HG02943 (cell line): Measurements from ENCODE around the gene C11orf68.
"Not testable (repeated sequence)": the region's sequence is repeated elsewhere in the genome, so short reads cannot be mapped to it uniquely, and the experiment has no call there.

Source experiments
- ATAC-seq: cut with Tn5 transposase; IDR thresholded peaks from one replicate; pipeline ENCODE4 v1.9.1; 2021; ENCODE audit warnings: mild to moderate bottlenecking, low read depth, moderate library complexity; ENCODE audit not compliant: unreplicated experiment

The C11orf68 gene

DNA sequence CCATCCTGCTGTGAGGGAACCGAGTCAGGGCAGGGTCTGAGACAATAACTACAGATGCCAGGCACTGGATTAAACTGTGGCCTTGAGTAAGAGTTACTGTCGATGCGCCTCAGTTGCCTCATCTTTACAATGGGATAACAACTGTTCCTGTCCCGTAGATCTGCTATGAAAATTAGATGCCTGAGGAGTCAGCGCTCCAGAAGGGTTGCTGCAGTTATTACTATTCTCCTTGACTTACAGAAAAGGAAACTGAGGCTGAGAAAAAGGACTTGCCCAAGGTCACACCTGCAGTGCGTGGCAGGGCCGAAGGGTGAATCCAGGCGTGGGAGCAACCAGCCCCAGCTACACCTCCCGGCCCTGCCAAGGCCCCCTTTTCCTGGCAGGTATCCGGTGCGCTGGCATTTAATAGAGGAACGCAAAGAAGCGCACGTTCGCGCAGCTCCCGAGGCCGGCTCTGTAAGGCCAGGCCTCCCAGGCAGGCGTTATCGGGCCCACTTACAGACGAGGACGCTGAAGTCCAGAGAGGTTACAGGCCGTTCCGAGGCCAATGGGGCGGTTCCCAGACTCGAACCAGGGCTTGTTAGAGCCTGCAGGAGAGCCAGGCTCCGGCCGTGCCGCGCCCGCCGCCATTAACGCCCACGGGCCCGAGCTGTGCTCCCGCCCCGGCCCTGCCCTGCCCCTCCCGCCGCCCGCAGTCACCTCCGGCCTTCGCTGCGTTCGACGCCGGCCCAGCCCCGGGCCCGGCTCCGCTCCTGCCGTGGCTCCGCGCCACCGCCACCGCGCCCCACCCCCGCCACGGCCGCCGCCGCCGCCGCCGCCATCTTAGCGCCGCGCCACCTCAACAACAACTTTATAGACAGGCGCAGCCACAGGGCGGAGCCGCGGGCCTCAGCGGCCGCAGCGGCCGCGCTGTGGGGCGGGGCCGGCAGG is at the start of gene C11orf68:
C11orf68 (minus strand) TSS at position 852 of the 930 bp plus-strand sequence; CDS start at position 821, 31 bp downstream.
- ATAC-seq: peak; percentile 45

DNA sequence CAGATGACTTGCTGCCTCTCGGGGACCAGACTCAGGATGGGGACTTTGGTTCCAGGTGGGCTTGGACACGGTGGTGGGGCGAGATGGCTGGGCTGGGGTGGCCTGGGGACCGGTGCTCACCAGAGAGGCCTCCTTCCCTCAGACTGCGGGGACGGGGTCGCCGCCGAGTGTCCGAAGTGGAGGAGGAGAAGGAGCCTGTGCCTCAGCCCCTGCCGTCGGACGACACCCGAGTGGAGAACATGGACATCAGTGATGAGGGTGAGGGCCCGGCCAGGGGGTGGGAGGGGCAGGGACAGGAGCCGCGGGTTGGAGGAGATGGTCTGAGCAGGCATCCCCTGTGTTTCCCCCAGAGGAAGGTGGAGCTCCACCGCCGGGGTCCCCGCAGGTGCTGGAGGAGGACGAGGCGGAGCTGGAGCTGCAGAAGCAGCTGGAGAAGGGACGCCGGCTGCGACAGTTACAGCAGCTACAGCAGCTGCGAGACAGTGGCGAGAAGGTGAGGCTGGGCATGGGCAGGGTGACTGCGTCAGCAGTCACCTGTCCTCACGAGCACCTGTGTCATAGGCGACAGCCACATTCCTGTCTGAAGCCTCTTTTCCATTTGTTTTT is 48.6 kb upstream of the C11orf68 start:
- ATAC-seq: no peak

DNA sequence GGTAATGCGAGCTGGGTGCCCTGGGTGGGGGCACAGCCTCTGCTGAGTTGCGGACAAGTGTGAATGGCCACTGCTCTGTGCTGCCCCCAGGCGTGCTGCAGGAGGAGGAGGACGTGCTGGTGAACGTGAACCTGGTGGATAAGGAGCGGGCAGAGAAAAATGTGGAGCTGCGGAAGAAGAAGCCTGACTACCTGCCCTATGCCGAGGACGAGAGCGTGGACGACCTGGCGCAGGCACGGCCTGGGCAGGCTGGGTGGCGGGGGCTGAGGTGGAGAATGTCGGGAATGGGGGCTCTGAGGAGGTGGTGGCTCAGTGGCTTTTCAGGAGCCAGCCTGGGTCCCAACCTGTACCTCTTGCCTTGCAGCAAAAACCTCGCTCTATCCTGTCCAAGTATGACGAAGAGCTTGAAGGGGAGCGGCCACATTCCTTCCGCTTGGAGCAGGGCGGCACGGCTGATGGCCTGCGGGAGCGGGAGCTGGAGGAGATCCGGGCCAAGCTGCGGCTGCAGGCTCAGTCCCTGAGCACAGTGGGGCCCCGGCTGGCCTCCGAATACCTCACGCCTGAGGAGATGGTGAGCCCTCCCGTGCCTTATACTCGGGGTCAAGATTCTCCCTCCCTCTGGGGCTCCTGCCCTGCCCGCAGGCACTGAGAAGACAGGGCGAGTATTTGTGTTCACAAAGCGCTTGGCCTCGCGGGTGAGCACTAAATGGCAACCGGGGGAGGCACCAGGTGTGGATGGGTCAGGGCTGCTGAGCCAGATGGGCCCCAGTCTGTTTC is 47.3 kb upstream of the C11orf68 start:
- no peak for ATAC-seq

DNA sequence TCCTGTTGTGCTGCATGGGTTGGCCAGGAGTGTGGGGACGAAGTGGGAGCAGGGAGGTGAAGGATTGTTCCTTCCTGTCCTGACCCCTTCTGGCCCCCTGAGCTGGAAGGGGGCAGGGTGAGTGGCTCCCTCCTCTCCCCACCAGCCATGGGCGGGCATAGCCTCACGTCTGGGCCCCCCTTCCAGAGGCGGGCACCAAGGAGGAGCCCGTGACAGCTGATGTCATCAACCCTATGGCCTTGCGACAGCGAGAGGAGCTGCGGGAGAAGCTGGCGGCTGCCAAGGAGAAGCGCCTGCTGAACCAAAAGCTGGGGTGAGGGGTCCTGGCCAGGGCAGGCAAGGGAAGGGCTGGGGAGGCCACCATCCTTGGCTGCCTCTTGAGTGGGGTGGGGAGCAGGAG is 46.0 kb upstream of the C11orf68 start:
- no peak for ATAC-seq

DNA sequence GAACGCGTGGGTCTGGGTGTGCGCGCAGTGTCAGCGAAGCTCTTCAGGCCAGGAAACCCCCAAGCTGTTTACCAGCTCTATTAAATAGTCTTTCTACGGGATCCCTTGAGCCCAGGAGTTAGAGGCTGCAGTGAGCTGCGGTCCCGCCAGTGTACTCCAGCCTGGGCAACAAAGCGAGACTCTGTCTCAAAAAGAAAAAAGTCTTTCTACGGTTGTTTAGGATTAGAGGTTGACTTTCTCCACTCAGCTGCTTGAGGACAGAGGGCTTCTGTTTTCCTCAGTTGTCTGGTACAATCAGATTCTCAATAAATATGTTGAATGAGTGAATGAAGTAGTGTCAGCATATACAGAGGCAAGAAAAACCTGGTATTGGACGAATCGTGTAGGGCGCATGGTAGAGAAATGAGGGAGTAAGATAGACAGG is 43.3 kb upstream of the C11orf68 start:
- ATAC-seq: no peak

DNA sequence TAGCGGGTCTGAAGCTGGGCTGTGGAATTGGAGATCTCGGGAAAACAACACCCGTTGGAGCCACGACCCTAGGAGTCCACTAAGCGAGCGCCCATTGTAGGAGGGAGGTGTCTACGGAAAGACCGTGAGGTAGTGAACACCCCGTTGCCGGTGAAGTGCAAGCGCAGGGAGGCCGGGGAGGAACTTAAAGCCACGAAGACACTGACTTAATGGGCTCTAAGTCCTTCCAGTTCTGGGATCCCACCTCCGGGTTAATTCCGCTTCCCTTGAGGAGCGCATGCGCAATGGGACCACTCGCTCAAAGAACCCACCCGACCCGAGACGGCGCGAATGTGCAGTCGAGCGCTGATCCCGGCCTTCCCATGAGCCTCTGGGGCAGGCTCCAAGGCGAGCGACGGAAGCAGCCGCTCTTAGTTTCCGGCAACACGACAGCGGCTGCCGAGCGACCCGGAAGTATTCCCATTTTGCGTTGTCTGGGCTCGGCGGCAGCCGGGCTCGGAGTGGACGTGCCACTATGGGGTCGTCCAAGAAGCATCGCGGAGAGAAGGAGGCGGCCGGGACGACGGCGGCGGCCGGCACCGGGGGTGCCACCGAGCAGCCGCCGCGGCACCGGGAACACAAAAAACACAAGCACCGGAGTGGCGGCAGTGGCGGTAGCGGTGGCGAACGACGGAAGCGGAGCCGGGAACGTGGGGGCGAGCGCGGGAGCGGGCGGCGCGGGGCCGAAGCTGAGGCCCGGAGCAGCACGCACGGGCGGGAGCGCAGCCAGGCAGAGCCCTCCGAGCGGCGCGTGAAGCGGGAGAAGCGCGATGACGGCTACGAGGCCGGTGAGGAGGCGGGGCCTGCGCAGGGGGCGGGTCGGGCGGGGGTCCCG is 42.6 kb upstream of the C11orf68 start, which contains the start of gene SART1:
SART1 (plus strand) TSS at position 468 of the 874 bp plus-strand sequence; CDS start at position 515, 47 bp downstream.
- no peak for ATAC-seq

DNA sequence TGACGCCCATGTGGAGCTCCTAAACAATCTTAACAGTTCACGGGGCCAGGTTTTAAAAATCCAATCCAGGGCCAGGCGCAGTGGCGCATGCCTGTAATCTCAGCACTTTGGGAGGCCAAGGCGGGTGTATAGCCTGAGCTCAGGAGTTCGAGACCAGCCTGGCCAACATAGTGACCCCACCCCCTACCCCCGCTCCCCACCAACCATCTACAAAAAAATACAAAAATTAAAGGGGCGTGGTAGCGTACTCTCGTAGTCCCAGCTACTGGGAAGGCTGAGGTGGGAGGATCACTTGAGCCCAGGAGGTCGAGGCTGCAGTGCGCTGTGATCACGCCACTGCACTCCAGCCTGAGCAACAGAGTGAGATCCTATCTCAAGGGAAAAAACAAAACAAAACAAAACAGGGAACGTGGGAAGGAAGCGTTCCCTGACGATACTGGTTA is 42.0 kb upstream of the C11orf68 start:
- no peak for ATAC-seq

DNA sequence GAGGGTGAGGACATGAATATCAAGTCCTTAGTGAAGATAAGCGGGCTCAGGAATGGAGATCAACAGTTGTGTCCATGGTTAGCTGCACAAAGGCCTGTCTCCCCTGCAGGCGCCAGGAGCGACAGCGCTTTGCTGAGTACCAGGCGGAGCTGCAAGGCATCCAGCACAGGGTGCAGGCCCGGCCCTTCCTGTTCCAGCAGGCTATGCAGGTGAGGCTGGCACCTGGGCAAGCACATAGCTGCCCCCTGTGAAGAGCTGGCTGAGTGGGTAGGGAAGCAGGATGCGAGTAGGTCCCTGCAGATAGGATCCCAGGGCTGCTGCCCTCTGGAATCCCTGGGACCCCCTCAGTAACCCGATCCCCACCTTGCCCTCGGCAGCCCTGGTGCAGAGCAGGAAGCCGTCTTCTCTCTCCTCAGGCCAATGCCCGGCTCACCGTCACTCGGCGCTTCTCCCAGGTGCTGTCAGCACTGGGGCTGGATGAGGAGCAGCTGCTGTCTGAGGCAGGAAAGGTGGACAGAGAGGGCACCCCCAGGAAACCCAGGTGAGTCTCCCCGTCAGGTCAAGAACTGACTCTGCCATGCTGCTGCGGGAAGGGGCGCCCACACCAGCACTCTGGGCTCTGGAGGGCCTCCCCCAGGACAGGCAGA is 40.0 kb upstream of the C11orf68 start:
- ATAC-seq: no peak

DNA sequence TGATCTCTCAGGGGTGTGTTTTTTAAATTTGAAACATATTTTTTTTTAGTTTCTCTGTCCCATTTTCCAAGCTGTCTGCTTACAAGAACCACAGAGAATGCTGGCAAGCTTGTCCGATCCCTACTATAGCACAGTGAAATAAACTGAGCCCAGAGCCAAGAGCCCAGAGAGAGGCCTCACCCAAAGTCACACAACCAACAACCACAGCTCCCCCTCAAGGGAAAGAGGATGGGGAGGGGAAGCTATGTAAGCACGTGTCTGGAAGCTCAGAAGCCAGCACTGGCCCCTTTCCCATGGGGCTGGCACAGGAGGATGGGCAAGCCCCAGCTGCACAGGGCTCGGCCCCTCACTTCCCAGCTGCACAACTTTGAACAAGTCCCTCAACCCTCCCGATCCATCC is 39.4 kb upstream of the C11orf68 start:
- ATAC-seq: no peak

DNA sequence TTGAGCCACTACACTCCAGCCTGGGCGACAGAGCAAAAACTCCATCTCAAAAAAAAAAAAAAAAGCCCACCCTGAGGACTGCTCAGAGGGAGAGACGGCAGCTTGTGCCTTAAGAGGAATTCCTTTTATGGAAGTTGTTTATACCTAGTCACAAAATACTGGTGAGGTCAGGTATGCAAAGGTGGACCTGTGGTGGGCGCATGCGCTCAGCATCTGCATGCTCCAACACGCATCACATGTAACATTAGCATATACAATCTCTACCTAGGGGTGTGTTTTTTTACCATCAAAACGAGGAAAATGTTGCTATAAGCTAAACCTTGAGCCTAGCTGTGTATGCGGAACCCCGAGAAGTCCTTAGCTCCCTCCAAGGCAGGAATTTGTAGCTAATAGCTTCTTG is 35.9 kb upstream of the C11orf68 start:
- no peak for ATAC-seq

DNA sequence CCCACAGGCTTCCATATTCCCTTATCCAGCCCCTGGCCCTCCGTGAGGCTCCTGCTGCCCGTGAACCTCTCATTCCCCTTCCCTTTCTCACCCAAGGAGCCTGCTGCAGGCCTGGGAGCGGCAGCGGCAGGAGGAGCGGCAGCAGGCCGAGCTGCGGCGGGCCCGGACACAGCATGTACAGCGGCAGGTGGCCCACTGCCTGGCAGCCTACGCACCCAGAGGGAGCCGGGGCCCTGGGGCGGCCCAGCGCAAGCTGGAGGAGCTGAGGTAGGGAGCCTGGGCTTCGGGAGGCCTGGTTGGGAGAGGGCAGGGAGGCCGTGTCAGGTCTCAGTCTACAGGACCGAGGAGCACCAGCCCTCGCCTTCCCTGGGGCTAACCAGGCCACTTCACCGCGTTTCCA is 34.6 kb upstream of the C11orf68 start:
- no peak for ATAC-seq

DNA sequence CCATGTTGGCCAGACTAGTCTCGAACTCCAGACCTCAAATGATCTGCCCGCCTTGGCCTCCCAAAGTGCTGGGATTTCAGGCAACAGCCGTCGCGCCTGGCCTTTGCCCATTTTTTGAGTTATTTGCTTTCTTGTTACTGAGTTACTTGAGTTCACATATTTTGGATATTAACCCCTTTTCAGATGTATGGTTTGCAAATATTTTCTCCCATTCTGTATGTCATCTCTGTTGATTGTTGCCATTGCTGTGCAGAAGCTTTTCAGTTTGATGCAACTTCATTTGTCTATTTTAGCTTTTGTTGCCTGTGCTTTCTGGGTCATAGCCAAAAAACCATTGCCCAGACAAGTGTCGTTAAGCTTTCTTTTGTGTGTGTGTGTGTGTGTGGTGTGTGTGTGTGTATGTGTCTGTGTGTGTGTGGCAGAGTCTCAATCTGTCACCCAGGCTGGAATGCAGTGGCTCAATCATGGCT is 33.2 kb upstream of the C11orf68 start:
- no peak for ATAC-seq

DNA sequence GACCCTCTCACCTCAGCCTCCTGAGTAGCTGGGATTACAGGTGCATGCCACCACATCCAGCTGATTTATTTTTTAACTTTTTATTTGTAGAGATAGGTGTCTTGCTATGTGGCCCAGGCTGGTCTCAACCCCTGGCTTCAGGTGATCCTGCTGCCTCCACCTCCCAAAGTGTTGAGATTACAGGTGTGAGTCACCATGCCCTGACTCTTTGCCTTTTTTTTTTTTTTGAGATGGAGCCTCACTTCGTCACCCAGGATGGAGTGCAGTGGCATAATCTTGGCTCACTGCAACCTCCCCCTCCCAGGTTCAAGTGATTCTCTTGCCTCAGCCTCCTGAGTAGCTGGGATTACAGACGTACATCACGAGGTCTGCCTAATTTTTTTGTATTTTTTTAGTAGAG is 32.8 kb upstream of the C11orf68 start:
- ATAC-seq: not testable (repeated sequence)

DNA sequence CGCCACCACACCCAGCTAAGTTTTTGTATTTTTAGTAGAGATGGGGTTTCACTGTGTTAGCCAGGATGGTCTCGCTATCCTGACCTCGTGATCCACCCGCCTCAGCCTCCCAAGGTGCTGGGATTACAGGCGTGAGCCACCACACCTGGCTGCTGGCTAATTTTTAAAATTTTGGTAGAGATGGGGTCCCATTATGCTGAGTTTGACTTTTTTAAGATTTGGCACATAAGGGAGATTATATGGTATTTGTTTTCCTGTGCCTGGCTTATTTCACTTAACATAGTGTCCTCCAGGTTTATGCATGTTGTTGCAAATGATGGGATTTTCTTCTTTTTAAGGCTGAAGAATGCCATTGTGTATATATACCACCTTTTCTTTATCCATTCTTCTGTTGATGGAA is 31.8 kb upstream of the C11orf68 start:
- ATAC-seq: not testable (repeated sequence)

DNA sequence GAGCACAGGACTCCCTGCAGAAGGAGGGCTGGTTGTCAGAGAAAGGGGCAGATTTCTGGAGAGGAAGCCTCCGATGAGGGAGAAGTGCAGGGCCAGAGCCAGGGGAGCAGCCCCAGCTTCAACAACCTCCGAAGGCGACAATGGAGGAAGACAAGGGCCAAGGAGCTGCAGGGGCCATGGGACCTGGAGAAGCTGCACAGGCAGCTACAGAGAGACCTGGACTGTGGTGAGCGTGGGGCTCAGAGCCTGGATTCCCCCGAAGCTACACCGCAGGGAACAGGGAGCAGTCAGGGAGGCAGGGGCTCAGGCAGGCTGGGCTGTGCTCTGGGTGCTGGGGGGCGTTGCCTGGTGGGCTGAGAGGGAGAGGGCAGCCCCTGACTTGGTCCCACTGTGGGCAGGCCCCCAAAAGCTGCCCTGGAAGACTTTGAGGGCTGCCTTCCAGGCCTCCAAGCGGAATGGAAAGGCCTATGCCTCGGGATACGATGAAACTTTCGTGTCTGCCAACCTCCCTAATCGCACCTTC is 28.8 kb upstream of the C11orf68 start:
- ATAC-seq: no peak

DNA sequence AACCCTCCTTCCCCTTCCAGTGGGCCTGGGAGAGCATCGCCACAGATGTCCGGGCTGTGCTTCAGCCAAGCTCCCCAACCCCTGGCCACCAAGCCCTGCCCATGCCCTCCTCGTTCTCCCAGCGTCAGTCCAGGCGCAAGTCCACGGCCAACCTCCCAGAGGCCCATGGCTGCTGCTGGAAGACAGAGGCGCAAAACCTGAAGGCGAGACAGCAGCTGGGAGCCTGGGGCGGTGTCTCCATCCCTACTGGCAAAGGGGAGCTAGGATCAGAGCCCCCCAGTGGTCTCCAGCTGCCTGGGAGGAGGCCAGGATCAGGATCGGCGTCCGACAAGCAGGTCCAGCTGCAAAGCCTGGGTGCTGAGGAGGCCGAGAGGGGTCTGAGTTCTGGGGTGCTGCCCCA is 28.3 kb upstream of the C11orf68 start:
- ATAC-seq: no peak

DNA sequence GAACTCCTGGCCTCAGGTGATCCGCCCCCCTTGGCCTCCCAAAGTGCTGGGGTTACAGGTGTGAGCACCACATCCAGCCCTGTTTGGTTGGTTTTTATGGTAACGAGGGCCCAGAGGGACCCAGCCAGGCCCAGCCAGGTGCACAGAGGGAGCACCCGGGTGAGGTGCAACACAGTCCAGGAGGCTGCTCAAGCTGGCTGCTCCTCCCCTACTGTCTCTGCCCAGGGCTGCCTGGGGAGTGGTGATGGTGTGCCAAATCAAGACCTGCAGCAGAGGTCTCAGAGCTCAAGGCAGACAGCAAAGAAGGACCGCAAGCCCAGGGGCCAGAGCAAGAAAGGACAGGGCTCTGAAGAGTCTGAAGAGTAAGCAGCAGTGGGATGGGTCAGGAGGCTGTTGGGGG is 27.8 kb upstream of the C11orf68 start:
- no peak for ATAC-seq

DNA sequence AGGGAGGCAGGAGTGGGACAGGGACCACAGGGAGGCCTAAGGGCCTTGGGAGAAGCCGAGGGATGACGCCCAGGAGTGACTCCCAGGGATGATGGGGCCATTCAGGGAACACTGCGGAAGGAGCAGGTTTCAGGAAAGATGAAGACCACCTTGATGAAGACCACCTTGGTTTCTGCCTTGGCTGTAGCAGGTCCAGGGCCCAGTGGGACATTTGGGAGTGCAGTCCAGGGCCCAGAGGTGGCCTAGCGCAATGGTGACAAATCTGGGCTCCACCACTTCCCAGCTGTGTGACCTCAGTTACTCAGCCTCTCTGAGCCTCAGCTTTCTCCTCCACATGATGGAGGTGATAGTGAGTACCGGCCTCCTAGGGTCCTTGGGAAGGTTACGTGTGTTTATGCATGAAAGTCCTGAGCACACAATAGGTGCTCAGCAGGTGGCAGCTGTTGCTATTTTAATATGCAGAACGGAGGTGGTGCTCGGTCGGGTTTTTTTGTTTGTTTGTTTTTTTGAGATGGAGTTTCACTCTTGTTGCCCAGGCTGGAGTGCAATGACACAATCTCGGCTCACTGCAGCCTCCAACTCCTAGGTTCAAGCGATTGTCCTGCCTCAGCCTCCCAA is 27.2 kb upstream of the C11orf68 start:
- no peak for ATAC-seq
